Gastrocnemius medialis (tissue), 4 donors: ENCODE results near the gene CERS1. TPM values are rescaled to one million over a fixed set of nuclear protein-coding genes. Genes with fewer than 3 reads are reported as not detected.
A peak's percentile ranks its signal among the peaks of the same experiment; 100 is the strongest.

Experiments used
- ATAC-seq, 2 donors: fragments of 150-250 bp; one replicate each; pipeline ENCODE4 v1.9.1; 2016
- DNase-seq, 2 donors: peaks; one replicate each; pipeline ENCODE4 v3.0.0-alpha.2; 2019
- H3K27ac ChIP-seq, 4 donors: fragments of 200-600 bp; sonication (generic); 1 replicate in 1 of 4; 2 replicates in 3 of 4; pipeline ENCODE4 v1.5.1; 2016 to 2018; ENCODE audit warnings: mild to moderate bottlenecking in 2 of 4, moderate library complexity in 1 of 4
- H3K27me3 ChIP-seq, 3 donors: fragments of 200-600 bp; sonication (generic) in 2 of 3; 1 replicate in 1 of 3; 2 replicates in 2 of 3; pipeline versions ENCODE4 v1.5.1 to v1.6.0; 2016 to 2019; ENCODE audit warnings: mild to moderate bottlenecking in 1 of 3, moderate library complexity in 1 of 3
- H3K36me3 ChIP-seq, 2 donors: fragments of 200-600 bp; sonication (generic) in 1 of 2; one replicate each; pipeline ENCODE4 v1.5.1; 2017 to 2018
- H3K4me1 ChIP-seq, 2 donors: fragments of 200-600 bp; sonication (generic) in 1 of 2; one replicate each; pipeline ENCODE4 v1.5.1; 2016 to 2017; ENCODE audit warnings: mild to moderate bottlenecking in 2 of 2
- H3K4me3 ChIP-seq, 4 donors: fragments of 200-600 bp; sonication (generic) in 3 of 4; 1 replicate in 1 of 4; 2 replicates in 3 of 4; pipeline ENCODE4 v1.5.1; 2016 to 2019; ENCODE audit warnings: mild to moderate bottlenecking in 2 of 4
- H3K9me3 ChIP-seq, 3 donors: fragments of 200-600 bp; sonication (generic) in 2 of 3; 1 replicate in 1 of 3; 2 replicates in 2 of 3; pipeline ENCODE4 v1.5.1; 2016 to 2019
- POLR2A ChIP-seq, 2 donors: fragments of 450-650 bp; IDR thresholded peaks; one replicate each; pipeline ENCODE4 v1.6.1; 2017; ENCODE audit warnings: antibody characterized with exemption in 2 of 2, mild to moderate bottlenecking in 2 of 2, moderate library complexity in 2 of 2
- in situ Hi-C, 4 donors: fragments of 200-750 bp; cut with MboI; loops; one replicate each; pipeline versions ENCODE4 v1.15.0 to v1.8.0; 2017; ENCODE audit warnings: low sequenced_read_pairs in 4 of 4
- intact Hi-C: fragments of 100-400 bp; cut with DNase I; formaldehyde crosslinking; loops from one replicate; pipeline ENCODE4 v1.15.1; 2023; ENCODE audit warnings: low total_unique reads
- total RNA-seq, 4 donors: library from RNA; depleted of rRNA; stranded (reverse); fragments of >200 nt; gene quantifications; one replicate each; pipeline versions ENCODE4 v1.1.0 to v1.2.3, GENCODE V29; 2016
- TF ChIP-seq, protein P1 (sequence below), 5 experiments: fragments of 450-650 bp in 3 of 5; fragments of 200-600 bp in 2 of 5; sonication (generic) in 2 of 5; IDR thresholded peaks in 4 of 5; conservative IDR thresholded peaks in 1 of 5; 1 replicate in 4 of 5; 2 replicates in 1 of 5; pipeline ENCODE4 v1.5.1; 2016 to 2019; ENCODE audit warnings: antibody characterized with exemption in 5 of 5, mild to moderate bottlenecking in 3 of 5, moderate library complexity in 3 of 5

The CERS1 gene
- total RNA-seq, 4 donors from 2014 or later, result 1.1 to 6.9 (median 3.3) TPM

- Histone ChIP-seq H3K9me3 (no peaks in the 10 kb centered on the region), H3K4me3 (peak overlapping the region; percentile 55 to 71 (median 58)), H3K27me3 (no peaks in the 10 kb centered on the region), H3K36me3 (peaks cover 0 to 5% of the 10 kb centered on the region in 2 donors), H3K4me1 (peaks cover 8 to 31% of the 10 kb centered on the region in 2 donors), H3K27ac (peak overlapping the region in 2 of 4 donors; percentile 59 to 74)
- TF ChIP-seq POLR2A (IDR thresholded peaks at IDR 0.05), result no peak
- TF ChIP-seq, protein P1, sequence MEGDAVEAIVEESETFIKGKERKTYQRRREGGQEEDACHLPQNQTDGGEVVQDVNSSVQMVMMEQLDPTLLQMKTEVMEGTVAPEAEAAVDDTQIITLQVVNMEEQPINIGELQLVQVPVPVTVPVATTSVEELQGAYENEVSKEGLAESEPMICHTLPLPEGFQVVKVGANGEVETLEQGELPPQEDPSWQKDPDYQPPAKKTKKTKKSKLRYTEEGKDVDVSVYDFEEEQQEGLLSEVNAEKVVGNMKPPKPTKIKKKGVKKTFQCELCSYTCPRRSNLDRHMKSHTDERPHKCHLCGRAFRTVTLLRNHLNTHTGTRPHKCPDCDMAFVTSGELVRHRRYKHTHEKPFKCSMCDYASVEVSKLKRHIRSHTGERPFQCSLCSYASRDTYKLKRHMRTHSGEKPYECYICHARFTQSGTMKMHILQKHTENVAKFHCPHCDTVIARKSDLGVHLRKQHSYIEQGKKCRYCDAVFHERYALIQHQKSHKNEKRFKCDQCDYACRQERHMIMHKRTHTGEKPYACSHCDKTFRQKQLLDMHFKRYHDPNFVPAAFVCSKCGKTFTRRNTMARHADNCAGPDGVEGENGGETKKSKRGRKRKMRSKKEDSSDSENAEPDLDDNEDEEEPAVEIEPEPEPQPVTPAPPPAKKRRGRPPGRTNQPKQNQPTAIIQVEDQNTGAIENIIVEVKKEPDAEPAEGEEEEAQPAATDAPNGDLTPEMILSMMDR (IDR thresholded peaks at IDR 0.05 in 4 of 5, conservative IDR thresholded peaks at IDR 0.05 in 1 of 5), result no peak
- in situ Hi-C loops, result no loop called here
- ATAC-seq, result peak; percentile 6 to 14
- DNase-seq, result no peak
- intact Hi-C loops, result loop anchor here (1.0 to 10.0 kb wide), 3 partner anchors 24 to 140 kb away; partner anchors contain the start of genes ARMC6, COPE, DDX49 and SUGP2
Observed at GRCh38 chr19:18894254-18895037, 1.5 kb downstream of the CERS1 start.

- in situ Hi-C loops, result no loop called here
- peak overlapping the region in 3 of 4 donors; percentile 28 to 58 (median 55) for H3K4me3 ChIP-seq
- TF ChIP-seq POLR2A (IDR thresholded peaks at IDR 0.05), result no peak
- TF ChIP-seq, protein P1 (IDR thresholded peaks at IDR 0.05 in 4 of 5, conservative IDR thresholded peaks at IDR 0.05 in 1 of 5), result no peak
- DNase-seq, result peak in 1 of 2 donors; percentile 37
- H3K27me3 ChIP-seq, result no peaks in the 10 kb centered on the region
- peak overlapping the region; percentile 48 to 74 (median 60) for H3K27ac ChIP-seq
- no peaks in the 10 kb centered on the region for H3K36me3 ChIP-seq
- intact Hi-C loops, result loop anchor here (2.0 to 10.0 kb wide), 2 partner anchors 25 to 141 kb away; partner anchors contain the start of genes ARMC6, COPE, DDX49 and SUGP2
- peak; percentile 30 to 38 for ATAC-seq
- H3K4me1 ChIP-seq, result peaks cover 8 to 31% of the 10 kb centered on the region in 2 donors
- H3K9me3 ChIP-seq, result no peaks in the 10 kb centered on the region
Observed at GRCh38 chr19:18893587-18894253, 2.2 kb downstream of the CERS1 start.

DNA sequence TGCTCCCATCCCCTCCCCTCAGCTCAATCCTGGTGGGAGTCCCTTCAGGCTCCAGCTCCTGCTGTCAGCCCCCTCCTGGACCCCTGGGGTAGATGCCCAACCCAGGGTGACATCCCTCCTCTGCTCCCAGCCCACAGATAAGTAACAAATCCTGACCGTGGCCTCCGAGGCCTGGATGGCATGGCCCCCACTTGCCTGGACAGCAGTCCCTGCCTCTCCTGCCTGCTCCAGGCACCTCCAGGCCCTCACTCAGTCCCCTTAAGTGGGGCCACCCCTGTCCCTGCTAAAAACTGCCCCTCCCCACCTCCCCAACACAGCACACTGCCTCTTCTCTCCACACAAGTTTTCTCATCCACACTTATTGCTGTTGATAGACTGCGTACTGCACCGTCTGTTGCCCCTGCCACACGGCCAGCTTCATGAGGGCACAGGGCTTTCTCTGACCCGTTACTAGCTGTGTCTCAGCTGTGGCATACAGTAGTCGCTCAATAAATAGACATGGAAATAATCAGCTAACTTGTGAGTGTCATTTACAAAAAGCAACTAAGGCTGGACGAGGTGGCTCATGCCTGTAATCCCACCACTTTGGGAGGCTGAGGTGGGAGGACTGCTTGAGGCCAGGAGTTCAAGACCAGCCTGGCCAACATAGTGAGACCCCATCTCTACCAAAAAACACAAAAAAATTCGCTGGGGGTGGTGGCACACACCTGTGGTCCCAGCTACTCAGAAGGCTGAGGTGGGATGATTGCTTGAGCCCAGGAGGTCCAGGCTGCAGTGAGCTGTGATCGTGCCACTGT is 5.8 kb downstream of the CERS1 start:
- TF ChIP-seq POLR2A (IDR thresholded peaks at IDR 0.05), result no peak
- TF ChIP-seq, protein P1 (IDR thresholded peaks at IDR 0.05 in 4 of 5, conservative IDR thresholded peaks at IDR 0.05 in 1 of 5), result no peak
- Histone ChIP-seq H3K4me3 (no peak overlapping the region), H3K9me3 (no peaks in the 10 kb centered on the region), H3K36me3 (no peaks in the 10 kb centered on the region), H3K4me1 (peaks cover 8 to 21% of the 10 kb centered on the region in 2 donors), H3K27ac (no peak overlapping the region), H3K27me3 (no peaks in the 10 kb centered on the region)
- ATAC-seq (no peak), DNase-seq (no peak)
- intact Hi-C loops (loop anchor here (10.0 kb wide), 1 partner anchor 145 kb away; the partner anchor contains the start of genes ARMC6 and SUGP2), in situ Hi-C loops (no loop called here)

DNA sequence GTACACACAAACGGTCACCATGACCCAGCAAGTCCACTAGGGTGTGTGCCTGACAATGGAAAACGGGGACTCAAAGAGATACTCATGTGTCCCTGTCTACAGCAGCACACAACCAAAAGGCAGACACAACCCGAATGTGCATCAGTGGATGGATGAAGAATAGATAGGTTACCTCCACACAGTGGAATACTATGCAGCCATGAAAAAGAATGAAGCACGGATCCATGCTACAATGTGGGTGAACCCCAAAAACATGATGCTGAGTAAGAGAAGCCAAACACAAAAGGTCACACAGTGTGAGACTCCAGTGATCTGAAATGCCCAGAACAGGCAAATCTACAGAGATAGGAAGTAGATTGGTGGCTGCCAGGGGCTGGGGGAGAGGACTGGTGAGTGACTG is 9.0 kb downstream of the CERS1 start:
- Histone ChIP-seq H3K4me1 (no peaks in the 10 kb centered on the region), H3K4me3 (no peak overlapping the region), H3K27ac (no peak overlapping the region), H3K27me3 (no peaks in the 10 kb centered on the region), H3K36me3 (no peaks in the 10 kb centered on the region), H3K9me3 (no peaks in the 10 kb centered on the region)
- no peak for DNase-seq
- TF ChIP-seq, protein P1 (IDR thresholded peaks at IDR 0.05 in 4 of 5, conservative IDR thresholded peaks at IDR 0.05 in 1 of 5), result no peak
- no peak for TF ChIP-seq POLR2A (IDR thresholded peaks at IDR 0.05)
- no peak for ATAC-seq
- in situ Hi-C loops, result no loop called here
- intact Hi-C loops, result no loop called here
